K562 (cell line): ENCODE results near the gene GNA15. TPM values are rescaled to one million over a fixed set of nuclear protein-coding genes. Genes with fewer than 3 reads are reported as not detected.

Source experiments
- CLOCK ChIP-seq: fragments of 250-450 bp; sonication (Bioruptor Pico); IDR thresholded peaks from 2 replicates; pipeline ENCODE4 v1.4.0; 2020; ENCODE audit warnings: mild to moderate bottlenecking, moderate library complexity, borderline replicate concordance
- EWSR1 ChIP-seq: fragments of 450-650 bp; IDR thresholded peaks from 2 replicates; pipeline ENCODE4 v1.6.1; 2018; ENCODE audit warnings: borderline replicate concordance, mild to moderate bottlenecking, low read depth, moderate library complexity; ENCODE audit not compliant: partially characterized antibody
- KAT7 ChIP-seq: sonication (generic); formaldehyde crosslinking; IDR thresholded peaks from 2 replicates; pipeline ENCODE4 v1.8.0; 2022; ENCODE audit warnings: missing genetic modification reagents, mild to moderate bottlenecking, borderline replicate concordance
- MBD2 ChIP-seq: sonication (generic); IDR thresholded peaks from 2 replicates; pipeline ENCODE4 v1.6.1; 2016; ENCODE audit warnings: low read depth, borderline replicate concordance
- MEF2A ChIP-seq: IDR thresholded peaks from 2 replicates; pipeline ENCODE4 v1.6.1; 2011; ENCODE audit warnings: low read depth, mild to moderate bottlenecking, low read length, moderate library complexity; ENCODE audit not compliant: control insufficient read depth
- NR2C2 ChIP-seq, 2 experiments: fragments of 200-800 bp in 1 of 2; sonication (Bioruptor generic) in 1 of 2; sonication (generic) in 1 of 2; formaldehyde crosslinking in 1 of 2; IDR thresholded peaks; 2 replicates each; pipeline versions ENCODE4 v1.6.1 to v1.8.0; 2016 to 2022; ENCODE audit warnings: mild to moderate bottlenecking in 1 of 2, missing compliant biosample characterization in 1 of 2, missing genetic modification characterization in 1 of 2, missing genetic modification reagents in 1 of 2
- REST ChIP-seq, 2 experiments: fragments of 450-650 bp; formaldehyde crosslinking in 1 of 2; IDR thresholded peaks; 2 replicates each; pipeline versions ENCODE4 v1.4.0 to v1.6.1; 2014 to 2020; ENCODE audit warnings: mild to moderate bottlenecking in 2 of 2, borderline replicate concordance in 1 of 2, low read depth in 1 of 2
- RFX7 ChIP-seq: fragments of 250-450 bp; sonication (Bioruptor Pico); IDR thresholded peaks from 2 replicates; pipeline ENCODE4 v1.5.1; 2021; ENCODE audit warnings: mild to moderate bottlenecking
- USF1 ChIP-seq: sonication (generic); formaldehyde crosslinking; IDR thresholded peaks from 2 replicates; pipeline ENCODE4 v1.9.0; 2022; ENCODE audit warnings: mild to moderate bottlenecking, missing genetic modification reagents
- ZBTB12 ChIP-seq: fragments of 250-450 bp; sonication (Bioruptor Pico); IDR thresholded peaks from 2 replicates; pipeline ENCODE4 v1.4.0; 2020
- ZC3H11A ChIP-seq: IDR thresholded peaks from 2 replicates; pipeline ENCODE4 v1.6.1; 2012; ENCODE audit warnings: low read depth, low read length, improper control_type of control experiment
- polyA plus RNA-seq, 8 experiments: library from polyadenylated mRNA; depleted of rRNA in 4 of 8; stranded (reverse) in 5 of 8; unstranded in 3 of 8; fragments of >200 nt; fragmentation: Nextera tagmentation in 2 of 8; fragmentation: Illumina TruSeq in 1 of 8; extraction: Ambion mirVana in 2 of 8; extraction: Trizol in 1 of 8; gene quantifications; 2 replicates each; pipeline versions ENCODE4 v1.2.1 to v1.2.3, GENCODE V29; 2011 to 2014; ENCODE audit warnings: inconsistent platforms in 1 of 8, missing spikeins in 1 of 8
- total RNA-seq, 7 experiments: library from RNA; depleted of rRNA in 6 of 7; stranded (reverse); fragments of >200 nt in 6 of 7; fragmentation: Illumina TruSeq in 2 of 7; extraction: Trizol in 2 of 7; gene quantifications; 2 replicates each; pipeline versions ENCODE4 v1.2.1 to v1.2.3, GENCODE V29; 2011 to 2021; ENCODE audit warnings: low replicate concordance in 1 of 7

The GNA15 gene
- total and polyA plus RNA-seq, 9 of the 15 experiments (the other 6 are each of a cell fraction or from before 2014, with no cell fraction given): 0.03 to 0.24 (median 0.11) TPM; not detected in 1

GRCh38 chr19:3185461-3186159 is 49.8 kb downstream of the GNA15 start, which contains the start of gene NCLN (continued):
- TF ChIP-seq CLOCK (CRISPR knock-in tag) (no peak), MEF2A (no peak), EWSR1 (no peak), NR2C2 (CRISPR knock-in tag; IDR thresholded peaks at IDR 0.05) (peak; percentile 82; the same call in 1 of the 2 replicates), NR2C2 (tag; IDR thresholded peaks at IDR 0.05) (peak; percentile 99), REST (IDR thresholded peaks at IDR 0.05; ENCODE audit: borderline replicate concordance) (peak; percentile 37), REST (CRISPR knock-in tag; IDR thresholded peaks at IDR 0.05; ENCODE audit: low read depth) (0 out of 2 replicates have a peak, but pooled peaks have one; percentile 53), ZC3H11A (no peak), USF1 (CRISPR knock-in tag) (no peak; the same call in 1 of the 2 replicates), ZBTB12 (0 out of 2 replicates have a peak, but pooled peaks have one; percentile 14), RFX7 (CRISPR knock-in tag) (no peak), MBD2 (peak; percentile 87), KAT7 (peak; percentile 55; the same call in 1 of the 2 replicates)
